ENCODE data around the gene FGD4.

Gene FGD4

DNA sequence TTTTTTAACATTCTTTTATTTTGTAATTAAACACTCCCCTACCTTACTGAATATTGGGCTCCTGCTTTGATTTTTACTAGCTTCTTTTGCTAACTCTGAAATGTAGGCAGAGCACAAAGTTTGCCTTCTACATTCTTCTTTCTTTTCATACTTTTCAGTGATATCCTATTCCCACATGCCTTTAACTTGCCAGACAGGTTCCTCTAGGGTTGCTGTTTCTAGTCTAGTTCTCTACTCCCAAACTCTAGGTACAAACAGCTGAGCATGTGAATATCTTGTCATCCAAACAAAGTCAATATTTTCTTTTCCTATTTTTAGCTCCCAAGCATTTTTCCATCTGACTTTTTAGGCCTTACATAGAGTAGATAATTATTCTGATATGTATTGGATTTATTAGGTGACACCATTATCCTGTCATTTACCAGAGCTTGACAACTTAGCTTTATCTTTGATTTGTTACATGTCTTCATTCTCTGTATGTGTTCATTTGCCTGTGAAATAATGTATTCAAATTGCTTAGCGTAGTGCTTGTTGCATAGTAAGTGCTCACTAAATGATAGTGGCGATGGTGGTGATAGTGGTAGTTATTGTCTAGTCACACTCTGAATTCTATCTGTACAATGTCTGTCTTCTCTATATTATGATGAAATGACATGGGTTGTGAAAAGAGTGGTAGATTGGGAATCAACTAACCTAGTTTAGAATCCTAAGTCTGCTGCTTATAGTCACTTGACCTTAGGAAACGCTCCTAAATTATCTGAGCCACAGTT is 206.2 kb downstream of the FGD4 start:
- TF ChIP-seq EZH2 (IDR thresholded peaks at IDR 0.05) (no peak), FOXP2 (optimal IDR thresholded peaks at IDR 0.05; ENCODE audit: control extremely low read depth, extremely low read length, insufficient read depth) (no peak), POLR2AphosphoS5 (IDR thresholded peaks at IDR 0.05; ENCODE audit: borderline replicate concordance, low read depth, low read length) (no peak)
- Histone ChIP-seq H3K27ac (no peak overlapping the region), H3K4me3 (no peak overlapping the region), H3K36me3 (ENCODE audit: insufficient read depth, low read length) (peaks cover 17% of the 10 kb centered on the region; the same call in 1 of the 2 replicates), H3K9ac (ENCODE audit: insufficient read length) (no peak overlapping the region), H3K9me3 (ENCODE audit: low read depth, low read length) (no peaks in the 10 kb centered on the region)
- DNase-seq (ENCODE audit: low read depth, low spot score) = no peak

DNA sequence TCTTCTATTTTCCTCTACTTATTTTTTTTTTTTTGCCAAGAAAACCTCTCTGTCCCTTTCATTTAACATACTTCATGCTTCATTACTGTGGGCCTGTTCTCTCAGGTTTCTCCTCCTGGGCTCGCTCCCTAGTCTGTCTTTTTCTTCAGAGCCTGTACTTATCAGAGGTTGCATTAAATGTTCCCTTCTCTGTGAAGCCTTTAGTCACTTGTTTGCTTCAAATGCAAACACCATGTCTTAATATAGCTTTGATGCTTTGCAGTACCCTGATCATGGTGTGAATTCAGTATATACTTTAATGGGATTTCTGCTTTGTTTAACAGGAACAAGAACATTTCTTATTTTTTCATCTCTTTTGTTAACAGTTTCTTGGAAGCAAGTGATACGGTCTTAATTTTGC is 207.1 kb downstream of the FGD4 start:
- TF ChIP-seq POLR2AphosphoS5 (IDR thresholded peaks at IDR 0.05; ENCODE audit: borderline replicate concordance, low read depth, low read length) (no peak), FOXP2 (optimal IDR thresholded peaks at IDR 0.05; ENCODE audit: control extremely low read depth, extremely low read length, insufficient read depth) (no peak), EZH2 (IDR thresholded peaks at IDR 0.05) (no peak)
- no peak overlapping the region for H3K27ac ChIP-seq
- H3K9ac ChIP-seq (ENCODE audit: insufficient read length) = no peak overlapping the region
- no peaks in the 10 kb centered on the region for H3K9me3 ChIP-seq (ENCODE audit: low read depth, low read length)
- no peak for DNase-seq (ENCODE audit: low read depth, low spot score)
- H3K36me3 ChIP-seq (ENCODE audit: insufficient read depth, low read length) = peaks cover 15% of the 10 kb centered on the region; the same call in 1 of the 2 replicates
- no peak overlapping the region for H3K4me3 ChIP-seq

DNA sequence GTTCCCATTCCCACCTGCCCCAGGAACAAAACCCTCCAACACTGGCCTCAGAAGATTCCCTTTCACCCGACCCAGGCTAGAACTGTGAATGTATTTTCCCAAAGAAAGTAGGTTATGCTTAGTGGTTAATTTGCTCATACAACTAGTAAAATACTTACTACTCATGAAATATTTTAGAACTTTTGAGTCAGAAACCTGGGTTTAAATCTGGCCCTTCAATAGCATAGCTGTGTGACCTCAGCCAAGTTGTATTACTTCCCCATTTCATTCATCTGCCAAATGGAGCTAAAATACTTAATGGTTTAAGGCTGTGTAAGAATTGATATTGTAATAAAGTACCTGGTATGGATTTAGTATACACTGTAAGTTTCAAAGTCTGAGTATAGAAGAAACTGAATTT is 210.6 kb downstream of the FGD4 start:
- peaks cover 8% of the 10 kb centered on the region for H3K36me3 ChIP-seq (ENCODE audit: insufficient read depth, low read length)
- no peak for TF ChIP-seq FOXP2 (optimal IDR thresholded peaks at IDR 0.05; ENCODE audit: control extremely low read depth, extremely low read length, insufficient read depth)
- TF ChIP-seq EZH2 (IDR thresholded peaks at IDR 0.05) = no peak
- no peak for TF ChIP-seq POLR2AphosphoS5 (IDR thresholded peaks at IDR 0.05; ENCODE audit: borderline replicate concordance, low read depth, low read length)
- no peak overlapping the region for H3K27ac ChIP-seq
- no peak for DNase-seq (ENCODE audit: low read depth, low spot score)
- no peaks in the 10 kb centered on the region for H3K9me3 ChIP-seq (ENCODE audit: low read depth, low read length)
- H3K4me3 ChIP-seq = no peak overlapping the region
- no peak overlapping the region for H3K9ac ChIP-seq (ENCODE audit: insufficient read length)

- peaks cover 8% of the 10 kb centered on the region for H3K36me3 ChIP-seq (ENCODE audit: insufficient read depth, low read length)
- no peak overlapping the region for H3K9ac ChIP-seq (ENCODE audit: insufficient read length)
- TF ChIP-seq FOXP2 (optimal IDR thresholded peaks at IDR 0.05; ENCODE audit: control extremely low read depth, extremely low read length, insufficient read depth) (no peak), EZH2 (IDR thresholded peaks at IDR 0.05) (no peak), POLR2AphosphoS5 (IDR thresholded peaks at IDR 0.05; ENCODE audit: borderline replicate concordance, low read depth, low read length) (no peak)
- DNase-seq (ENCODE audit: low read depth, low spot score) = no peak
- H3K27ac ChIP-seq = no peak overlapping the region
- no peaks in the 10 kb centered on the region for H3K9me3 ChIP-seq (ENCODE audit: low read depth, low read length)
- no peak overlapping the region for H3K4me3 ChIP-seq
Measured at GRCh38 chr12:32611986-32612385, 212.6 kb downstream of the FGD4 start.

DNA sequence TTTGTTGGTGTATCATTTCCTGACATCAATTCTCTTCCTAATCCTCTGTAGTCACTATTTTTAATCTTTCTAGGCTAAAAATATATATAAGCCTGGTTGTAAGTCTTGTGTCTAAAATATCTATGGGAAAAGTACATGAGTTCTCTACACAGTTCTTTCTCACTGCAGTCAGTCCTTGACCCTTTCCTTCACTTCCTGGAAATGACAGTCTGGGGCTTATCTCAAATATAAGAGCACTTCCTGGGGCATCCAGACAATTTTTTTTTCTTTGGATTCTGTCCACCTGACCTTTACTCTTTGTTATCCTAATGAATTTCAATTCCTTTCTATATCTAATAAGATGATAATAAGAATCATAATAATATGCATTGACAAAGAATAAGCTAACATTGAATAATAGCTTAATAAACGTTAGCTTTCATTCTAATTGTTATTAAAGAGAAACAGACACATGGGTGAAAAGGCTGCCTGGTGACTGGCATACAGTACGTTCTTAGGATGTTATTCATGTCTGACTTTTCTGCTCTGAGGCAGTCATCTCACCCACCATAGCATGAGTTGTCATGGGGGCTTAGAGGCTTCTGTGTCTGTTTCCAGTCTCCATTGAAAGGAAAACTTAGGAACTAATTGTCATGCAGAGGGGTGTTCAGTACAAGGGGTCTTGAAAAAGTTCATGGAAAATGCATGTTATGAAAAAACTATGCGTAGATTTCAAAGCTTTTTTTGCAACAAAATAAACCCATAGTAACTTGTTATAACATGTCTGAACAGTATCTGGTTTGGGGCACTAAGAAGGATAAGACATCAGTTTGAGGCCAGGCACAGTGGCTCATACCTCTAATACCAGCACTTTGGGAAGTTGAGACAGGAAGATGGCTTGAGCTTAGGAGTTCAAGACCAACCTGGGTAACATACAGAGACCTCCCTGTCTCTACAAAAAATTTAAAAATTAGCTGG is 213.6 kb downstream of the FGD4 start:
- Histone ChIP-seq H3K4me3 (no peak overlapping the region), H3K27ac (no peak overlapping the region), H3K9ac (ENCODE audit: insufficient read length) (no peak overlapping the region), H3K9me3 (ENCODE audit: low read depth, low read length) (no peaks in the 10 kb centered on the region), H3K36me3 (ENCODE audit: insufficient read depth, low read length) (peaks cover 6% of the 10 kb centered on the region)
- no peak for DNase-seq (ENCODE audit: low read depth, low spot score)
- no peak for TF ChIP-seq FOXP2 (optimal IDR thresholded peaks at IDR 0.05; ENCODE audit: control extremely low read depth, extremely low read length, insufficient read depth)
- TF ChIP-seq POLR2AphosphoS5 (IDR thresholded peaks at IDR 0.05; ENCODE audit: borderline replicate concordance, low read depth, low read length) = no peak
- no peak for TF ChIP-seq EZH2 (IDR thresholded peaks at IDR 0.05)

DNA sequence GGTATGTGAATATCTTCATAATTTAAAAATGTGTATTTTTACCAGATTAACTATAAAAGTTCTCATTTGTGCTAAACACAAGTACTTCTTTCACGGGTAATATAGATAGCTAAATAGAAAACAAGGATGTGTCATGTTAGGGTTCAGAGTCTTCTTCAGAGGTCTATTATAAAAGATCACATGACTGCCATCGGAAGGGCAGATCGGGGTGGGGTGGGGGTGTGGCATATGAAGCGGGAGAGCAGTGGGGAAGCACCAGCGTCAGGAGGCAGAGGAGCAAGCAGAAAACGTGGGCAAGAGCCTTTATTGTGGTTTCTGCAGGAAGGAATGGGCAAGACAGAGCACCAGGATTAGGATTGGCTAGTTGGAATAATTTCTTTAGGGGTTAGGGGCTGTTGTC is 216.1 kb downstream of the FGD4 start:
- Histone ChIP-seq H3K4me3 (no peak overlapping the region), H3K9ac (ENCODE audit: insufficient read length) (no peak overlapping the region), H3K9me3 (ENCODE audit: low read depth, low read length) (no peaks in the 10 kb centered on the region), H3K36me3 (ENCODE audit: insufficient read depth, low read length) (peaks cover 5% of the 10 kb centered on the region), H3K27ac (no peak overlapping the region)
- DNase-seq (ENCODE audit: low read depth, low spot score) = no peak
- TF ChIP-seq EZH2 (IDR thresholded peaks at IDR 0.05) (no peak), POLR2AphosphoS5 (IDR thresholded peaks at IDR 0.05; ENCODE audit: borderline replicate concordance, low read depth, low read length) (no peak), FOXP2 (optimal IDR thresholded peaks at IDR 0.05; ENCODE audit: control extremely low read depth, extremely low read length, insufficient read depth) (no peak)

GRCh38 chr12:32617534-32617933 is 218.2 kb downstream of the FGD4 start:
- TF ChIP-seq POLR2AphosphoS5 (IDR thresholded peaks at IDR 0.05; ENCODE audit: borderline replicate concordance, low read depth, low read length) = no peak
- TF ChIP-seq EZH2 (IDR thresholded peaks at IDR 0.05) = no peak
- no peak for TF ChIP-seq FOXP2 (optimal IDR thresholded peaks at IDR 0.05; ENCODE audit: control extremely low read depth, extremely low read length, insufficient read depth)
- DNase-seq (ENCODE audit: low read depth, low spot score) = no peak
- no peaks in the 10 kb centered on the region for H3K36me3 ChIP-seq (ENCODE audit: insufficient read depth, low read length)
- no peak overlapping the region for H3K9ac ChIP-seq (ENCODE audit: insufficient read length)
- no peaks in the 10 kb centered on the region for H3K9me3 ChIP-seq (ENCODE audit: low read depth, low read length)
- no peak overlapping the region for H3K27ac ChIP-seq
- no peak overlapping the region for H3K4me3 ChIP-seq

DNA sequence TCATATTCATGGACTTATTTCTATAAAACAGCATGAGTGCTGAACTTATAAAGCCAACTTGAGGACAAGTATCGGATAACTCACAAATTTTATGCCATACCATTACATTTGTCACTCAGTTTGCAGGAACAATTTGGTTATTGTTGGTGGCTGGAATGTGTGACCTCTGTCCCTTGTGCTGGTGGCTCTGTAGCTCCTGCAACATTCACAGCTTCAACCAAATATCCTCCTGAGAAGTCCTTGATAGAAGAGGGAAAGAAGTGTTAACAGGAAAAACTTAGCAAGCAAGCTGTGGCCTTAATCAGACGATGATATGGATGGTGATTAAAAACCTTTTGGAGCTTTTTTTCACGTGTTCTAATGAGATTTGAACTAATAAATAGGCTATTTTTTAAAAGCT is 218.8 kb downstream of the FGD4 start:
- H3K36me3 ChIP-seq (ENCODE audit: insufficient read depth, low read length) = no peaks in the 10 kb centered on the region

More for the DNA sequence above, 218.8 kb downstream of the FGD4 start:
- Histone ChIP-seq H3K9ac (ENCODE audit: insufficient read length) (no peak overlapping the region), H3K27ac (no peak overlapping the region), H3K4me3 (no peak overlapping the region), H3K9me3 (ENCODE audit: low read depth, low read length) (no peaks in the 10 kb centered on the region)
- TF ChIP-seq POLR2AphosphoS5 (IDR thresholded peaks at IDR 0.05; ENCODE audit: borderline replicate concordance, low read depth, low read length) (no peak), FOXP2 (optimal IDR thresholded peaks at IDR 0.05; ENCODE audit: control extremely low read depth, extremely low read length, insufficient read depth) (no peak), EZH2 (IDR thresholded peaks at IDR 0.05) (no peak)
- DNase-seq (ENCODE audit: low read depth, low spot score) = no peak
